Eye (tissue), 1 donor: ENCODE results near the gene PIGA.
"Not testable (repeated sequence)": the region's sequence is repeated elsewhere in the genome, so short reads cannot be mapped to it uniquely, and the experiment has no call there.

Experiments used
- DNase-seq: peaks from one replicate; pipeline ENCODE4 v3.0.0-alpha.2; 2015

The PIGA gene

DNA sequence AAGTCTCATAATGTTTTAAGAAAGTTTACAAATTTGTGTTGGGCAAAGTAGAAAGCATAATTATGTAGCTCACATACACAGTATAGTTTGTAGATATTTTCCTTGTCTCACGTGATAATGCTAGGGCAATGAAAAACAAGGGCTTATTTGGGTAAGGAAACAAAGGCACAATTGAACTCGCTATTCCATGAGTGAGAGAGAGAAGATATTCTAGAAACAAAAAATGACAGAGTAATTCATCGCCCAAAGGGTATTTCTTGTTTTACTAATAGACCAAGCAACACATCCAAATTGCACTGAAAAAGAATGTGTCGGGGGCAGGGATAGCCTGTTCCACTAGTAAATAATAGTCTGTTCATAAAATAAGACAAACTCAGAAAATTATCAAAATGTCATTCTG is 16.2 kb downstream of the PIGA start:
- DNase-seq, result no peak

DNA sequence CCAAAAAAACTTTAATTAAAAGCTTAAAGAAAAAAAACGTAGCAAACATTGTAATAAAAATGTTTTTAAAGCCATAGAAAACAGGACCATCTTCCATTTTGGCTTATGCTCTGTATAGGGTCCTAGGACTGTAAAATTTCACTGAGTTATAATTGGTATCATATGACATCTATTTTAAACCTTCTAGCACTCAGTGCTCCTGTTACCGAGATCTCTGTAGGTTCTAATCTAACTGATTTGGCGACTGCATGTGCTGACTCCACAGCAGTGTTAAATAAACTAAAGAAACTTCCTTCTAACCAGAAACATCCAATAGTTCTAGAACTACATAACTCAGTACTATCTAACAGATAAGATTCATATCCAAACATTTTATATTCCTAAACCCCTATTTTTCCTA is 19.8 kb downstream of the PIGA start, which contains the start of gene ASB11:
ASB11 (minus strand) TSS at position 132 of the 400 bp plus-strand sequence; CDS start at position 97, 35 bp downstream.
- DNase-seq, result no peak

GRCh38 chrX:15314472-15314871 is 20.9 kb downstream of the PIGA start:
- DNase-seq, result no peak

DNA sequence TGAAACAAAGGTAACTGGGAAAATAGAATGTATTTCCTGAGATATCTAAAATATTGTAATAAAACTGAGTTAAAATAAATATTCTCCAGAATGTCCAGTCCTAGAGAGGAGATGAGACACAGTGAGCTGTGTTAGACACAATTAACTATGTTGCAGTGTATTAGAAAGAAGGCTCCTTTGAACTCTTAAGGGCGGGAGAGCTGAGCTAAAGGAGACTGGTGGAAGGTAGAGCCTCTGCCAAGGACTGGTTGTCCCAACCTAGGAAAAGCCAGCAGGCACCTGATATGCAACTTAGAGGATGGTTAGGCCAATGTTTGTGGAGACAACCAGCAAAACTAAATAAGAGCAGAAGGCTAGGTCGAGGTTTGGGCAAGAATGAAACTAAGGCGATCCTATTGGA is 24.2 kb downstream of the PIGA start:
- no peak for DNase-seq

DNA sequence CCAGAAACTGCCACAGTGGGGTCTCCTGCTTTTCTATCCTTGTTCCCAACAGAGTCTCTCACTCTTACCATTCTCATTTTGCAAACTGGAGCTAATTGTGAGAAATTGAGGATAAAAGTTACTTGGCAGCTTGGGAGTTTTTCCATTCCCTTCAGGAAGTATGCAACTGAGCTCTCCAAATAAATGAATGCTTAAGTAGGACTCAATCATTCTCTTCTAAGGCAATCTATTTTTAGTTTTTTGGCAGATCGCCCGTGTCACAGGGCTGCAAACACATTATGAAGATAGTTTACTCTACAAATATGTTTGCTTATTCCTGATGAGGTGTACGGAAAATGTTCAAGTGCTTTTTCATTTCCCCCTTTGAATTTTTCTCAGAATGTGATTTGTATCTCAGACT is 25.2 kb downstream of the PIGA start:
- peak; percentile 46 for DNase-seq

GRCh38 chrX:15305899-15306298 is 29.4 kb downstream of the PIGA start:
- not testable (repeated sequence) for DNase-seq

DNA sequence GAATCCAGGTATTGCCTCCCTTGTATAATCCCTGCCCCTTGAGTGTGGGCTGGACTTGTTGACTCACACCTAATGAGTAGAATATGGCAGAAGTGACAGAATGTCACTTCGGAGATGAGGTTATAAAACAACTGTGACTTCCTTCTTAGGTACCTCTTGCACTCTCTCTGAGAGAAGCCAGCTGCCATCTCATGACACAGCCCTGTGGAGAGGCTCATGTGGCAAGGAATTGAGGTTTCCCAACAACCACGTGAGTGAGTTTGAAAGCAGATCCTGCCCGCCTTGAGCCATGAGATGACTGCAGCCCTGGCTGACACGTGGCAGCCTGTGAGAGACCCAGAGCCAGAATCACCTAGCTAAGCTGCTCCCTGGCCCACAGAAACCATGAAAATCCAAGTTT is 33.4 kb downstream of the PIGA start:
- no peak for DNase-seq

- DNase-seq, result peak; percentile 48
These were observed 35.1 kb downstream of the PIGA start for GRCh38 chrX:15299941-15300851.

GRCh38 chrX:15298780-15299179 is 36.5 kb downstream of the PIGA start:
- DNase-seq, result no peak

GRCh38 chrX:15298201-15298600 is 37.1 kb downstream of the PIGA start:
- no peak for DNase-seq

DNA sequence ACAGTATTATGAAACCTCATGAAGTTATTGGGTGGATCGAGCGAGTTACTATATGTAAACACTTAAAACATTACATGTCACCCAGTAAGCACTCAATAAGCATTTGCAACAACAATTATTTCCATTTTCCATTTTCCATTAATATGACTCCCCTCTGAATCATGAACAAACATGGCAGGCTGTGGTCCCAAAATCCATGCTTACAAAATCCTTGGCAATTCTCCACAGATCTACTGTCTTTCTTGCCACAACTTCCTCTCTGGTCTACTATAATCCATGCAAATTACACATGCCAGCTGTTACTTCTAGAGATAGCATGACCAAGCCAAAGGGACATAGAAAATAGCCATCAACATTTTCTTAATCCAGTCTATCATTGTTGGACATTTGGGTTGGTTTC is 41.9 kb downstream of the PIGA start:
- no peak for DNase-seq

- DNase-seq, result no peak
These were observed 42.5 kb downstream of the PIGA start for GRCh38 chrX:15292861-15293260.

DNA sequence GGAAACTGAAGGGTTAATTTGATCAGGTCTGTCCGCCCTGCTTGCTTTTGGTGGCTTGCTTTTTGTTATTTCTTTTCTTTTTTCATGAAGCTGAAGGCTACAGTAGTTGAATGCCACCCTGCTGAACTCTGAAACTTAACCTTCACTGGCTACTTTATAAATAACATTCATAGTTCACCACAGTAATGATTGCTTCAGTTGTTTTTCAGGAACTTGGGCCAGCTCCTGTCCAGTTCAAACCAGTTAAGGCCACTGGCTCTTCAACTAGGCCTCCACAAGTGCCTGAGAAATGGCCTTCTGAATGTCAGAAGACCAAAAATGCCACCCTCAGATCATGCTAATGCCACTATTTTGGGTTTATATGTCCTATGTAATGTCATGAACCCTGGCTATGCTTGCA is 57.7 kb downstream of the PIGA start:
- DNase-seq, result no peak

GRCh38 chrX:15274946-15275345 is 60.4 kb downstream of the PIGA start:
- DNase-seq, result no peak

DNA sequence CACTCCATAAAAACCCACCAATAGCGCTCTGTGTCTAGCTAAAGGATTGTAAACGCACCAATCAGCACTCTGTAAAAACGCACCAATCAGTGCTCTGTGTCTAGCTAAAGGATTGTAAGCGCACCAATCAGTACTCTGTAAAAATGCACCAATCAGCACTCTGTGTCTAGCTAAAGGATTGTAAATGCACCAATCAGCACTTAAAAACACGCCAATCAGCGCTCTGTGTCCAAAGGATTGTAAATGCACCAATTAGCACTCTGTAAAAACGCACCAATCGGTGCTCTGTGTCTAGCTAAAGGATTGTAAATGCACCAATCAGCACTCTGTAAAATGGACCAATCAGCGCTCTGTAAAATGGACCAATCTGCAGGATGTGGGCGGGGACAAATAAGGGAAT is 62.0 kb downstream of the PIGA start:
- DNase-seq, result not testable (repeated sequence)

GRCh38 chrX:15271757-15272156 is 63.6 kb downstream of the PIGA start:
- no peak for DNase-seq

GRCh38 chrX:15269618-15270521 is 65.5 kb downstream of the PIGA start, which contains the start of gene ASB9:
TSS of gene ASB9 (minus strand) at chrX:15270083. CDS start at chrX:15269874, 209 bp downstream.
- DNase-seq, result peak; percentile 36
